Psoas muscle (tissue), 8 donors: Measurements from ENCODE around the gene PTPN23. TPM values are rescaled to one million over a fixed set of nuclear protein-coding genes. Genes with fewer than 3 reads are reported as not detected.
"Not testable (repeated sequence)": the region's sequence is repeated elsewhere in the genome, so short reads cannot be mapped to it uniquely, and the experiment has no call there.

Experiments used
- ATAC-seq, 4 donors: fragments of 200-7000 bp; cut with Tn5 transposase; one replicate each; pipeline ENCODE4 v1.9.1; 2020; ENCODE audit warnings: moderate library complexity in 3 of 4, mild to moderate bottlenecking in 2 of 4
- DNase-seq, 2 donors: peaks; one replicate each; pipeline ENCODE4 v3.0.0-alpha.2; 2020
- H3K27ac ChIP-seq: fragments of 200-600 bp; one replicate; pipeline ENCODE4 v1.8.0; 2022
- H3K27me3 ChIP-seq, 3 donors: fragments of 200-600 bp in 1 of 3; one replicate each; pipeline versions ENCODE4 v1.6.1 to v1.8.0; 2013 to 2022; ENCODE audit warnings: low read length in 2 of 3, mild to moderate bottlenecking in 2 of 3, moderate library complexity in 1 of 3; ENCODE audit not compliant: insufficient read depth in 3 of 3
- H3K36me3 ChIP-seq, 2 donors: fragments of 200-600 bp in 1 of 2; one replicate each; pipeline versions ENCODE4 v1.6.1 to v1.8.0; 2013 to 2022; ENCODE audit warnings: low read depth in 1 of 2, mild to moderate bottlenecking in 1 of 2, moderate library complexity in 1 of 2; ENCODE audit not compliant: insufficient read depth in 1 of 2
- H3K4me1 ChIP-seq: fragments of 200-600 bp; one replicate; pipeline ENCODE4 v1.8.0; 2022
- H3K4me3 ChIP-seq: fragments of 200-600 bp; one replicate; pipeline ENCODE4 v1.8.0; 2022; ENCODE audit warnings: mild to moderate bottlenecking
- H3K9me3 ChIP-seq: fragments of 200-600 bp; one replicate; pipeline ENCODE4 v1.8.0; 2022
- WGBS, 3 donors: extraction: QIAGEN DNeasy Blood & Tissue Kit; methylation state at CpG; one replicate each; pipeline versions ENCODE4 v1.1.6 to v1.1.7; 2013; 5-methylcytosine and 5-hydroxymethylcytosine counted together
- intact Hi-C, 2 donors: fragments of 100-400 bp; cut with DNase I; formaldehyde crosslinking; loops; one replicate each; pipeline versions ENCODE4 v1.11.0 to v1.14.2; 2022
- polyA plus RNA-seq, 3 donors: library from polyadenylated mRNA; stranded (reverse); fragments of 200-250 nt; gene quantifications; one replicate each; pipeline ENCODE4 v1.2.3, GENCODE V29; 2013
- total RNA-seq, 4 donors: library from RNA; stranded (reverse); fragmentation: NEBNext Ultra II Directional in 2 of 4; extraction: Animal tissue kit (Norgen Biotek cat#: 25700) in 2 of 4; gene quantifications; one replicate each; pipeline versions ENCODE4 v1.2.1 to v1.2.4, GENCODE V29; 2021 to 2023
- TF ChIP-seq, protein P1 (sequence below): fragments of 200-600 bp; IDR thresholded peaks from one replicate; pipeline ENCODE4 v1.8.0; 2022; ENCODE audit warnings: antibody characterized with exemption
- donor health status: healthy with polysubstance abuse.
- donor health status: DM: no; HTN: no; CAD: no; lungs with moderate emphysema.
- donor health status: Bipolar disorder and iron deficiency.
- donor health status: healthy.
- donor health status: DM: yes; HTN: yes; CAD: no.
- donor health status: DM: no; HTN: no; CAD: no.
- donor health status: DM: no; HTN: no; CAD: no.
- donor health status: DM: yes; HTN: yes; CAD: no.

The PTPN23 gene
- total and polyA plus RNA-seq, 7 donors, result 14.3 to 47.5 (median 30.9) TPM

DNA sequence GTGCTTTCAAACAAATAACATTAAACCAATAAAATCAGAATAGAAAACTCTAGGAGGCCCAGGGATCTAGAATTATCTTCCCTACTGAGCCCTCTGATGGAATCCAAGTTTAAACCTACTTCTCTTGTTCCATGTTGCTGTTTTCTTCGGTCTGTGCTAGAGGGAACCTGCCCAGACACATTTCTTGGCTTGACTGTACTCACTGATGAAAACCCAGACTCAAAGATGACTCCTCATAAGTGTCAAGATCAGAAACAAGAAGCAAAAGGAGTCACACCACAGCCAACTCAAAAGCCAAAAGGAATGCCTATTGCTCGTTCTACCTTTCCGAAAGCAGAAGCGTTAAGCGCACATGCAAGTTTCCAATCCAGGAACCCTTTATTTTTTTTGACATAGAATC, 63.3 kb downstream of the PTPN23 start:
- DNase-seq (no peak), ATAC-seq (peak in 2 of 4 donors; percentile 26)
- WGBS, 3 donors, result 65 to 78% (median 71%) methylated on average over 5 of the region's 5 CpGs
- no peak overlapping the region for H3K4me3 ChIP-seq
- H3K4me1 ChIP-seq, result peaks cover 28% of the 10 kb centered on the region
- intact Hi-C loops, result no loop called here
- H3K9me3 ChIP-seq, result no peaks in the 10 kb centered on the region
- peaks cover 3 to 31% of the 10 kb centered on the region in 2 donors for H3K36me3 ChIP-seq
- no peaks in the 10 kb centered on the region for H3K27me3 ChIP-seq
- TF ChIP-seq, protein P1, sequence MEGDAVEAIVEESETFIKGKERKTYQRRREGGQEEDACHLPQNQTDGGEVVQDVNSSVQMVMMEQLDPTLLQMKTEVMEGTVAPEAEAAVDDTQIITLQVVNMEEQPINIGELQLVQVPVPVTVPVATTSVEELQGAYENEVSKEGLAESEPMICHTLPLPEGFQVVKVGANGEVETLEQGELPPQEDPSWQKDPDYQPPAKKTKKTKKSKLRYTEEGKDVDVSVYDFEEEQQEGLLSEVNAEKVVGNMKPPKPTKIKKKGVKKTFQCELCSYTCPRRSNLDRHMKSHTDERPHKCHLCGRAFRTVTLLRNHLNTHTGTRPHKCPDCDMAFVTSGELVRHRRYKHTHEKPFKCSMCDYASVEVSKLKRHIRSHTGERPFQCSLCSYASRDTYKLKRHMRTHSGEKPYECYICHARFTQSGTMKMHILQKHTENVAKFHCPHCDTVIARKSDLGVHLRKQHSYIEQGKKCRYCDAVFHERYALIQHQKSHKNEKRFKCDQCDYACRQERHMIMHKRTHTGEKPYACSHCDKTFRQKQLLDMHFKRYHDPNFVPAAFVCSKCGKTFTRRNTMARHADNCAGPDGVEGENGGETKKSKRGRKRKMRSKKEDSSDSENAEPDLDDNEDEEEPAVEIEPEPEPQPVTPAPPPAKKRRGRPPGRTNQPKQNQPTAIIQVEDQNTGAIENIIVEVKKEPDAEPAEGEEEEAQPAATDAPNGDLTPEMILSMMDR, result no peak
- H3K27ac ChIP-seq, result peak overlapping the region; percentile 91

GRCh38 chr3:47452453-47453215, 71.8 kb downstream of the PTPN23 start:
- intact Hi-C loops, result no loop called here
- TF ChIP-seq, protein P1, result no peak
- 95 to 99% (median 98%) methylated on average over 4 of the region's 4 CpGs for WGBS, 3 donors

DNA sequence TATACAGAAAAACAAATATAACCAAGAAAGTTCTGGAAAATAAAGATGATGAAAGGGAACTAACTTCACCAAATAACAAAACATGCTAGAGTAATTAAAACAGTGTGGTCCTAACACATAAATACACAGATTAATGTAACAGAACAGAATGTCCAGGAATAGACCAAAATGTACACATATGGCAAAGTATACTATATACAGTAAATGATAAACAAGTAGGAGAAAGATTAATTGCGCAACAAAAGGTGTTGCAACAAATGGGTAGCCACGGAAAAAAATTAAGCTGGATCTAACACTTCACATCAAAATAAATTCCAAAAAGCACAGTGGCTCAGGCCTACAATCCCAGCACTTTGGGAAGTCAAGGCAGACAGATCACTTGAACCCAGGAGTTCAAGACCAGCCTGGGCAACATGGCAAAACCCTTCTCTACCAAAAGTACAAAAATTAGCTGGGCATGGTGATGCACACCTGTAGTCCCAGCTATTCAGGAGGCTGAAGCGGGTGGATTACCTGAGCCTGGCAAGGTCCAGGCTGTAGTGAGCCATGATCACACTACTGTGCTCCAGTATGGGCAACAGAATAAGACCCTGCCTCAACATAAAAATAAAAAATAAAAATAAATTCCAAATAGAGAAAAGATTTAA, 75.1 kb downstream of the PTPN23 start:
- ATAC-seq (no peak), DNase-seq (no peak)
- Histone ChIP-seq H3K36me3 (no peaks in the 10 kb centered on the region), H3K4me1 (peaks cover 6% of the 10 kb centered on the region), H3K9me3 (no peaks in the 10 kb centered on the region), H3K27ac (no peak overlapping the region), H3K4me3 (no peak overlapping the region), H3K27me3 (no peaks in the 10 kb centered on the region)
- WGBS, 3 donors, result 72 to 84% (median 73%) methylated on average over 3 of the region's 3 CpGs
- TF ChIP-seq, protein P1, result no peak
- intact Hi-C loops, result no loop called here

More at GRCh38 chr3:47452453-47453215, 71.8 kb downstream of the PTPN23 start:
- Histone ChIP-seq H3K36me3 (no peaks in the 10 kb centered on the region), H3K27ac (no peak overlapping the region), H3K27me3 (no peaks in the 10 kb centered on the region), H3K9me3 (no peaks in the 10 kb centered on the region), H3K4me1 (peaks cover 6% of the 10 kb centered on the region), H3K4me3 (no peak overlapping the region)
- ATAC-seq, result no peak
- no peak for DNase-seq

DNA sequence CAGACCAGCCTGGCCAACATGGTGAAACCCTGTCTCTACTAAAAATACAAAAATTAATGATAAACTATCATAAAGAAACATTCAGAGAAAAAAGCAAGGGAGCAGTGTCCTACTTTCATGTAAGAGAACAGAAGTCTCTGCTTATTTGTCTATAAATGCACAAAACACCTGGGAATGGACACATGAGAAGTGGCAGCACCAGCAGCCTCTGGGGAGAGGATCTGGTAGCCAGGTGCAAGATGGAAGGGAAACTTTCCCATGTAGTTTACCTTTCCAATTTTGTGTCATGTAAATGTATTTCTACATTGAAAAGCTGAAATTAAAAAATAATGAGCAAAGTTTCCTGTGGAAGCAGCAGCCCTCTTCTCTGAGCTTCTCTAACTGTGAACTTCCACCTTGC, 76.2 kb downstream of the PTPN23 start:
- Histone ChIP-seq H3K27ac (no peak overlapping the region), H3K4me1 (peaks cover 6% of the 10 kb centered on the region), H3K4me3 (no peak overlapping the region), H3K9me3 (no peaks in the 10 kb centered on the region), H3K36me3 (no peaks in the 10 kb centered on the region), H3K27me3 (no peaks in the 10 kb centered on the region)
- TF ChIP-seq, protein P1, result no peak
- intact Hi-C loops, result no loop called here
- ATAC-seq (no peak), DNase-seq (no peak)

- not testable (repeated sequence) for DNase-seq, ATAC-seq, H3K36me3 ChIP-seq, H3K27me3 ChIP-seq, H3K4me3 ChIP-seq, H3K27ac ChIP-seq, H3K9me3 ChIP-seq
- peaks cover 15% of the 10 kb centered on the region for H3K4me1 ChIP-seq
- WGBS, 3 donors, result 93 to 97% (median 93%) methylated on average over 9 of the region's 9 CpGs
- intact Hi-C loops, result loop anchor here in 1 of 2 donors (5.0 kb wide), 1 partner anchor 453 kb away; no protein-coding TSS in a partner anchor
Measured at GRCh38 chr3:47459534-47460085, 78.8 kb downstream of the PTPN23 start.
